GM19351 (cell line): ENCODE results near the gene C2.

Experiments
- ATAC-seq: cut with Tn5 transposase; IDR thresholded peaks from one replicate; pipeline ENCODE4 v1.9.1; 2021; ENCODE audit warnings: mild to moderate bottlenecking, moderate library complexity; ENCODE audit not compliant: unreplicated experiment

Gene C2

DNA sequence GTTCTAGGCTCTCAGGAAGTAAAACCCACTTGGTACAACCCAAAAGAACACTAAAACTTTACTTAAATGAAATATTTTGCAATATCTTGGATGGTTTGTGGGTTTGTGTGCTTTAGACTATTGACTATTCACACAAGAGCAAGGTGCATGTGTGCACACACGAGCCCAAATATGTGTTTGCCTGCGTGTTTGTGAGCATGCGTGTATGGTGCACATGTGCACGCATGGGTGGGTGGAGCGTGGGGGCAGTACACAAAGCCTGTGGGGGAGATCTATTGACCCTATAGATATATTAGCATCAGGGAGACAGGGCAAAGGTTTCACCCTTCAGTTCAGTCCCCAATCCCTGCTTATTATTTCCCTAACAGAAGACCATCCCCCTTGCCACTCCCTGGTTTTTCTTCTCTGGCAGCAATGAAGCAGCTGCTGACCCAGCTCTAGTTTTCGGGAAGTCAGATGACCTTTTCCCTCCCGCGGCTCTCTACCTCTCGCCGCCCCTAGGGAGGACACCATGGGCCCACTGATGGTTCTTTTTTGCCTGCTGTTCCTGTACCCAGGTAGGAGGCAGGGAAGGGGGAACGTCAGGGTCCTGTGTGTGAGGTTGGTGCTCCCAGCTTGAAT lies at the start of gene C2:
C2 (plus strand) TSS at position 476 of the 621 bp plus-strand sequence; CDS start at position 512, 36 bp downstream.
- ATAC-seq = no peak

DNA sequence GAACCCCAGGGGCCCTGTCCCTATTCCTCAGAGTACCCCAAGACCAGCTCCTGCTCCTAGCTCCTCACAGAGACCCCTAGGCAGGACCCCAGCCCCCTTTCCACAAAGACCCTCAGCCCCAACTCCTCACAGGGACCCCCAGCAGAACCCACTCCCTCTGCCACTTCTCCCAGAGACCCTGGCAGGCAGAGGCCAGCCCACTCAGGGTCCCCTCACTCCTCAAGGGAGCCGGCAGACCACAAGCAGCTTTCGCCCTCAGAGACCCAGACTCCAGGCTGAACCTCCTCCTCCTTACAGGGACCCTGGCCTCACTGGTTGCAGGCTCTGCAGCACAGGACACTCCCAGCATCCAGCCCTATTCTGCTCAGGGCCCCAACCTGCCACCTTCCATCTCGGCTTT lies 49.3 kb upstream of the C2 start:
- no peak for ATAC-seq

DNA sequence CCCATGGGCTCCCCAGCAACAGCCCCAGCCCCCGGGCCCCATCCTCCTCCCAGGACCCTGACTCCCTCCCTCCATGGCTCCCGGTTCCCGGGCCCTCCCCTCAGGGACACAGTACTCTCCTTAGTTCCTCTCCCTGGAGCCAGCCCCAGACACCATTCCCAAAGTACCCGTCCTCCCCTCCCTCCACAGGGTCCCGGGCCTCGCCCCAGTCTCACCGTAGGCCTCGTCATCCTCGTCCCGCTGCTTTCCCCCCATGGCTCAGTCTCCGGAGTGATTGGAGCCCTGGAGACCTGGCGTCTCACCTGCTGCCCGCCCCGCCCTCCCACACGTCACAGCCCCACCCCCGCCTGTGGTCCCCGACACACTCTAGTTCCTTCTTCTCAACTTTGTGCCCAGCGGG lies 48.8 kb upstream of the C2 start, which contains the start of gene SLC44A4:
SLC44A4 (minus strand) TSS at position 272 of the 400 bp plus-strand sequence; CDS start at position 255, 17 bp downstream.
- ATAC-seq = no peak

DNA sequence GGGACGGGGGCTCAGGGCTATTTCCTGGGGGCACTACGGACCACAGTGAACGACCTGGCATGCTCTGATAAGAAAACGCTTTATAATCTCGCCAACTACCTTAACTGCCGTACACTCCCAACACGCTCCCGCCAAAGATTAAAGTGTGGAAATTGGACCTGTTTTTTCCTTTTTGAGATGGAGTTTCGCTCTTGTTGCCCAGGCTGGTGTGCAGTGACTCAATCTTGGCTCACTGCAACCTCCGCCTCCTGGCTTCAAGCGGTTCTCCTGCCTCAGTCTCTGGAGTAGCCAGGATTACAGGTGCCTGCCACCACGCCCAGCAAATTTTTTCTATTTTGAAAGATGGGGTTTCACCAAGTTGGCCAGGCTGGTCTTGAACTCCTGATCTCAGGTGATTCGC lies 48.4 kb upstream of the C2 start:
- no peak for ATAC-seq

DNA sequence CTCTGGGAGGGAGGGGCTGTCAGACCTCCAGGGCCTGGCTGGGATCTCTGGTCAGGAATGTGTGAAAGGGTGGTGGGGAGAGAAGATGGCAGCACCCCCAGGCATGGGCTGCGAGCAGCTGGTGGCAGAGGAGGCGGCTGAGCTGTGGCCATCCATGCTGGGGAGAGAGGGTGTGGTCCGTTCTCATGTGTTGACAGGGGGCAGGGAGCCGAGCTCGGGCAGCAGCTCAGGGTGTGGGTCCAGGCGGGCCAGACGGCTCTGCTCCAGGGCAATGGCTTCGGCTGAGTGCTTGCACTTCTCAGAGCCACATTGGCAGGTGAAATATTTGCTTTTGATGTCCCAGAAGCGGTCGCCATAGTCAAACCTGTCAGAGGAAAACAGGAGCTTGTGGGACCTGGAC lies 47.6 kb upstream of the C2 start:
- no peak for ATAC-seq

DNA sequence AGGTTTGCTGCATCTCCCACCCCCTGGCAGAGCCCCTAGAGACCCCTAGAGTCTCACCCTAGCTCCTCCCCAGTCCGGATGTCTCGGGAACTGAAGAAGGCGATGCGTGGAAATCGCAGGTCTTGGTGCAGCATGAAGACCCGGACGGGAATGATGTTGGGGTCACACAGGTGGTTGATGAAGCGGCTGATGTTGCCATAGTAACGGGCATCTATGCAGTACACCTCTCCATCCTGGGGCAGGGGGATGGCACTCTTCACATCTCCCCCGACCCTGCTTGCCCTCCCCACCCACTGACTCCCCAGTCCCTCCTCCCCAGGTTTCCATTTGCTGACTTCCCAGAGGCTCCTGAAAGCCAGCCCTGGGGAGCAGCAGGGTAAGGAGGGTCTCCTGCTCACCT lies 46.9 kb upstream of the C2 start:
- no peak for ATAC-seq

DNA sequence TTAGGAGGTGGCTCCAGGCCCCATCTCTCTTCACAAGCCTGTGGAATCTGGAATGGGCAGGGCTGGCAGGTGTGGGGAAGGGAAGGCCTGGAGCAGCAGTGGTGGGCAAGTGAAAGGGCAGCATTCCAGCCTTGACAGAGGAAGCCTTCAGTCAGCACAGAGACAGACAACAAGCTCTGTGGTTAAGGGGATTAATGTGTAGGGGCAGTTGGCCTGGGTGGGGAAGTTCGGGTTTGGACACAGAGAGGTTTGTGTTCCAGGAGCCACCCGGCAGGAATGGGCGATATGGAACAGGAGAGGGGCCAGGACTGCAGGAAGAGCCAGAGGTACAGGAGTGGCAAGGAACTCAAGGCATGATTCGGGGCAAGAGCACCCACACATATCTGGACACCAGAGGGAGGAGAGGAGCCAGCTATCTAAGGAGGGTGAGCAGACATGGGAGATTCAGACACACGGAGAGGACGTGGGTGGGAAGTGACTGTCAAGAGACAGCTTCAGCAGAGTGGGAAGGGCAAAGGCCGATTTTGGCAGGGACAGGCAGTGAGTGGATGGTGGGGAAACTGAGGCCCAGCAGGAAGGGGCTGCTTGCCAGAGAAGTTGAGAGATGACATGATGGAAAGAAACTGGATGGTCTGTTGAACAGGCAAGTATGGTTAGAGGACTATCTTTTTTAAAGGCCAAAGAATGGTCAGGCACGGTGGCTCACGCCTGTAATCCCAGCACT lies 46.2 kb upstream of the C2 start:
- no peak for ATAC-seq

DNA sequence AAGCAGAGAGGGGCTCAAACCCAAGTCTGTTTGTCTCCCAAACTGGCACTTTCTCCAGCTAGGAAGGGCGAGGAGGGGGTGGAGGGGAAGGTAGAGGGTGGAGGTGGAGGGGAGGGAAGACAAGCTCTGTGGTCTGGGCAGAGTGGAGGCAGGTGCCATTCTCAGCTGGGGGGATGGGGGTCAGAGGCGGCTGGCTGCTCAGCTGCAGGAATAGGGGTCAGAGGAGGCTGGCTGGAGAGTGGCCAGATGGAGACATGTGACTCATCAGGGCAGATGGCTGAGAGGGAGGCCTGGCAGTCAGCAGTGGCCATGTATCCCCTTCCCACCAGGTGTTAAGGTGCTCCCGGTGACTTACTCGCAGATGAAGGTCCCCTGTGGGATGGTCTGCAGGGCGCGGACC lies 45.2 kb upstream of the C2 start:
- ATAC-seq = no peak

DNA sequence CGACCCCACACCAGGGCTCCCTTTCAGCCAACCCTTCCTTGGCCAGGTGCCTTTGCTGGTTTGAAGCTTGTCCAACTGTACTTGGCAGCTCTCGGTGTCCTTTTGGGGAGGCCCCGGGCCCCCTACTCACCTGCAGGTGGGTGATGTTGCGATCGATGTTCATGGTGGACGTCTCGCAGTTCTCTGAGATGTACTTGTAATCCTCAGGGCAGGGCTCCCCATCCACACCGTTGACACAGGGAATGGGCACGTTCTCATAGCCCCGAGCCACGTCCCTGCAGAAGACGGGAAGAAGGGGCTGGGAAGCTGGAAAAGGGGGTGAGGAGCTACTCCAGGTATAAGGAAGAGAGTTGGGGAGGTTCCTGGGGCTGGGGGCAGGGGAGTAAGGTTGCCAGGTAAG lies 43.8 kb upstream of the C2 start:
- ATAC-seq = no peak

DNA sequence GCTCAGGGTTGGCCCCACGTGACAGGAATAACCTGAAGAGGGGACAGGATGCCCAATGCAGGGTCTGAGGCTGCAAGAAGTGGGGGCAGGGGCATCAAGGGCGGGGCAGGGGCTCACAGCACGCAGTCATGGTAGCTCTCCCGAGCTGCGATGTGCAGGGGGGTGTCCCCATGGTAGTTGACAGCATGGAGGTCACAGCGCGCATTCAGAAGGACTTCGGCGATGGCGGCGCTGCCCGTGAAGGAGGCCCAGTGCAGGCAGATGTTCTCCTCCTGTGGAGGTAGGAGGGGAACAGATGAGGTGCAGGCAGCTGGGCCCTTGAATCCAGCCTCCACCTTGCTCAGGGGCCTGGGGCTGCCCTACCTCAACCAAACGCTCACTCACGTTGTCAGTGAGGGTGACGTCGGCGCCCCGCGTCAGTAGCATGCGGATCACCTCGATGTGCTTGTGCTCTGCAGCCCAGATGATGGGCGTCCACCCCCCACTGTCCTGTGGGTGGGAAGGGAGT lies 42.9 kb upstream of the C2 start:
- ATAC-seq = no peak

DNA sequence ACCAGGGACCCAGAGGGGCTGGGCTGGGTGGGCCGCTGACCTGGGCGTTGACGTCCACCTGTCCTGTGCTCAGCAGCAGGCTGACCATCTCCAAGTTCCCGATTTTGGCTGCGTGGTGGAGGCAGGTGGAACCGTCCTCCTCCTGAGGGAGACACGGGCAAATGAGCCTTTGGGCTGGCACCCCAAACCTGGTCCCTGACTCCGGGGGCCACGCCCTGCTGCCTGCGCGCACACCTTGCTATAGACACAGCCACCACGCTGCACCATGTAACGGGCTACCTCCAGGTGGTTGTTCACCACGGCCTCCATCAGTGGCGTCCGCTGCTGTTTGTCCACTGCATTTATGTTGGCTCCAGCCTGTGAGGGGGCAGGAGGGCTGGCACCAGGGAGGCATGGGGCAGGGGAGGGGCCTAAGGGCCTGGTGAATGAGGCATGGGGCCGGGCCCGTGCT lies 41.0 kb upstream of the C2 start:
- no peak for ATAC-seq

DNA sequence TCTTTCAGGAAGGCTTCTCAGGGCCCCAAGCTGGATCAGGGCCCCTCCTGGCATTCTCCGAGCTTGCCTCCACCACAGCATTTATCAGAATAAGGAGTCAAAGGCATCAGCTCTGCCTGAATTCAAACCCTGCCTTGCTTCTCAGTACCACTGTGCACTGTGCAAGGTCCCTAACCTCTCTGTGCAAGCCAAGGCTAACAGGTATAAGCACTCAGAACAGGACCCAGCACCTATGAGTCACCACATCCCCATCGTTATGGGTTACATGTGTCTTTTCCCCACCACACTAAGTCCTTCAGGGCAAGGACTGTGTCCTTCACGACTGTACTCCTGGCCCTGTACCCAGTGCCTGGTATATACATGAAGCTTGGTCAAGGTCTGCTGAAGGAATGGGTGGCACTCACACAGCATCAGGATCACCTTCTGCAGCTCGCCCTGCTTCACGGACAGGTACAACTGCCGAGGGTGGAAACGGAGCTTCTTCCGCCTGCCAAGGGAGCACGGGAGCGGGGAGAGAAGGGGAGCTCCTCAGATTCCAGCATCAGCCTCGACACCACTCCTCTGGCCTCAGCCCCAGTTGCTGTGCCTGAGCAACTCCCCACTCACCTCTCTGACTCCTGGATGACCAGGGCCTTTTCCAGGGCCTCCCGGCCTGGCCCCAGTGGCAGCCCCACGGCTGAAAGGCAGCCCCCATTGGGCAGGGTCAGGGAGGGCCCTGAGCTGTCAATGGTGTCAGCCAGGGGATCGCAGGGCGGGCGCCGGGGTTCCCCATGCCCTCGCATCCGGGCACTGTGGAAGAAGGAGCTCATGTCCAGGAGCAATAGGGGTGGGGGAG lies 40.1 kb upstream of the C2 start:
- no peak for ATAC-seq

DNA sequence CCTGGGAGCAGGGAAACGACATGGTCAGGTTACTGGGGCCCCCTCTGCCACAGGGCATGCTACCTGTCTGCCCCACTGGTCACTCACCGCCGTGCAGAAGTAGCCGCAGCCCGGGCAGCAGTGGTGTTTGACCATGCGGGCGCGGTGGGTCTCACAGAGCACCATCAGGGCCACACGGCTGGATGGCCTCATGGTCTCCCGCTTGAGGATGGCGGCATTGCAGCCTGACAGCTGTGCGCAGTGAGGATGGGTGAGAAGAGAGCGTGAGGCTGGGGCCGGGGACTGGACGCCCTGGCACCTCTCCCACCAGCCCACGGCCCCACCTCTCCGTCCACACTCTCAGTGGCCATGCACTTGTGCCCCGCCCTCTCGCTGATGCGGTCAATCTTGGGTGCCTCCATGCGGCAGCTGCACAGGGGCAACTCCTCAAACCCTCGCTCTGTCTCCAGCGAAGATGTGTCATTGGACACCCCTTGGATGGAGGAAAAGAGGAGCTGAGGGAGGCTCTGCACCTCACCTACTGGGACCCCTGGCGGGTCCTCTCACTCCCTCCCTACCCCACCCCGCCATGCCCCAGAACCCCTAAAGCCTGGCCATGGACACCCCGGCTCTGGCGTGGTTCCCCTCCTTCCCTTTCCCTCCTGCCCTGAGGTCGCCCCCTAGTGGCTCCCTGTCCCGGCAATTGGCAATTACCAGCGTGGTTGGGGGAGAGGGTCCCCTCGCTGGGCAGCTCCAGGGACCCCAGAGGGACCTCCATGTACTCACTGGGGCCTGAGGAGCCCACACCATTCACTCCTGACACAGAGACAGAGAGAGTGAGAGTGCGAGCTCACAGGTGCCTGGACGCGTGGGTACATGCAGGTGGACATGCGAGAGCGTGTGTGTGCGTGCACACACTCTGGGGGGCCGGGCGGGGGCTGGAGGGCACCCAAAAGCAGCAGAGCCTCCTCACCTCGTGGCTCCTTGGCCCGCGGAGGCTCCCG lies 39.0 kb upstream of the C2 start:
- ATAC-seq = no peak

DNA sequence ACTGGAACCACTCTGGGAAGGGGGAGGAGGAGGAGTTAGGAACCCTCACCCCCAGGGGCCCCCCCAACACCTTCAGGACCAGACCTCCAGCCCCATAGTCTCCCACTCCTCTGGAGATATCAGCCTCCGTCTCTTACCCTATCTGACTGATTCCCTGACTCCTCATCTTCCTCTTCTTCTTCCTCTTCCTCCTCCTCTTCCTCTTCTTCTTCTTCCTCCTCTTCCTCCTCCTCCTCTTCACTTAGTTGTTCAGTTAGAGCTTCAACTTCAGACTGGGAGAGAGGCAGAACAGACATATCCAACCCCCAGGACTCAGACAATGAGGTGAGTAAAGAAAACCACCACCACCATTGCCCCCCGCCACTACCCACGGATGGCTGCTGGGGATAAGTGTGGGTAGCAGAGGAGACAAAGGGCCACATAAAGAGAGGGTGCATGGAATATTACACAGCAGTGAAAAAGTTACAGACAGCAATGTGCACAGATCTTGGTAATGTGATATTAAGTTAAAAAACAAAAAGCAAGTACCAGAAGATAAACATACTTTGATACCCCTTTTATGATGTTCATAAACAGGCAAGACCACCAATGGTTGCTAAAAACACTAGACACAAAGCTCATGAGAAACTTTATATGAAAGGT lies 38.1 kb upstream of the C2 start:
- ATAC-seq = no peak

DNA sequence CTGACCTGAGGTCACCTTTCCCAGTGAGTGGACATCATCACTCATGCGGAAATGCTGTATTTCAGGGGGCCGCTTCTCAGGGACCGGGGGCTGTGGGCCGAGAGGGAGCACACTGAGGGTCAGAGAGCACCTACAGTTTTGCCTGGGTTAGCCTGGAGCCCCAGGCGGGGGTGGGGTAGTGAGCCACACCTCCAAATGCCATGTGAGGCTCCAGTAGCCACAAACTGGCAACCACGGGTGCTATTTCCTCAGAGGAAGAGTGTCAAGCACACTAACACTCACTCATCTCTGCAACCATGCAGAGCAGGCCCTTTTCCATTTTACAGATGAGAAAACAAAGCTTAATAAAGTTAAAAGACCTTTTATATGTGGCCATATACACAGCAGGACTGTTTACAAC lies 34.7 kb upstream of the C2 start:
- ATAC-seq = no peak

DNA sequence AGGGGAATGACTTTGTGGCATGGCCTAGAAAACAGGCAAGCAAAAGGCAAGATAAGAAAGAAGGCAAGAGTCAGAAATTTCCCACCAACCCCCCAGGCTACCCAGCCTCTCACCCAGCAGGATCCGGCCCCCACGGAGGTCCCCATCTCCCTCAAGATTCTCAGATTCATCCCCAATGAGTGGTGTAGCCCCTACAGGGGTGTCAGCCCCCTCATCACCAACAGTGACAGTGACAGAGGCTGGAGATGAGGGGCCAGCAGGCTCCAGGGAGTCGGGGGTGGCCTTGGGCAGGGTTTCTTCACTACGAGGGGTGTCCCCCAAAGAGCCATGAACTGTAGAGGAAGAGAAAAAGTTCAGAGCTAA lies 31.0 kb upstream of the C2 start:
- ATAC-seq = no peak

DNA sequence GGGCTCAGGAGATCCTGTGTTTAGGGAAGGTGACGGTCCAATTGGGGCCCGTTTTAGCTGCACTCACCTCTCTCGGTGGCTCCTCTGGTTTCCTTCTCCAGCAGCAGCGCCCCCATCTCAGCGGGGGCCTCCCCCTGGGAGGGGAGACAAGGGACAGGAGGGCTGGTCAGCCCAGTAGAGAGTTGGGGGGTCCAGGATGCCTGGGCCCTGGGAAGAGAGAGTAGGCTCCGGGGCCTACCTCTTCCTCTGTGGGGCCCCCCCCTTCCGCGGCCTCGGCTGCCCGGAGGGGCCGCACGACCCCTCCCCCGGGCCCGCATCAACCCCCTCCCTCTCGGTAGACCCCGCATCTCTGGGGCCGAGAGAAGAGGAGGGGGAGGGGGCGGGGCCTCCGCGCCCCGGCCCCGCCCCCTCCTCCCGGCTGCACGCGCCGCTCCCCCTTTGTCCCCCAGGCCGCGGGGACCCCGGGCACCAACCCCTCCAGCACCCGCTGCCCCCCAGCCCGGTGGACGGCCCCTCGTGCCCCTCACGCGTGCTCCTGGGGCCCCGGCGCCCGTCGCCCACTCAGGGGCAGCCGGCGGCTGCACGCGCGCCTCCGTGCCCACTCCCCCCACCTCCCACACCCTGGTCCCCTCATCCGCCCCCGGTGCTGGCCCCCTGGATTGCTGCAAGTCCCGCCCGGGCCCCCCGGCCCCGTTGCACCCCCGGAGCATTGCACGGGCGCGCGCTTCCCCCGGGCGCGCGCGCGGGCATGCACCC lies 30.5 kb upstream of the C2 start:
- no peak for ATAC-seq

DNA sequence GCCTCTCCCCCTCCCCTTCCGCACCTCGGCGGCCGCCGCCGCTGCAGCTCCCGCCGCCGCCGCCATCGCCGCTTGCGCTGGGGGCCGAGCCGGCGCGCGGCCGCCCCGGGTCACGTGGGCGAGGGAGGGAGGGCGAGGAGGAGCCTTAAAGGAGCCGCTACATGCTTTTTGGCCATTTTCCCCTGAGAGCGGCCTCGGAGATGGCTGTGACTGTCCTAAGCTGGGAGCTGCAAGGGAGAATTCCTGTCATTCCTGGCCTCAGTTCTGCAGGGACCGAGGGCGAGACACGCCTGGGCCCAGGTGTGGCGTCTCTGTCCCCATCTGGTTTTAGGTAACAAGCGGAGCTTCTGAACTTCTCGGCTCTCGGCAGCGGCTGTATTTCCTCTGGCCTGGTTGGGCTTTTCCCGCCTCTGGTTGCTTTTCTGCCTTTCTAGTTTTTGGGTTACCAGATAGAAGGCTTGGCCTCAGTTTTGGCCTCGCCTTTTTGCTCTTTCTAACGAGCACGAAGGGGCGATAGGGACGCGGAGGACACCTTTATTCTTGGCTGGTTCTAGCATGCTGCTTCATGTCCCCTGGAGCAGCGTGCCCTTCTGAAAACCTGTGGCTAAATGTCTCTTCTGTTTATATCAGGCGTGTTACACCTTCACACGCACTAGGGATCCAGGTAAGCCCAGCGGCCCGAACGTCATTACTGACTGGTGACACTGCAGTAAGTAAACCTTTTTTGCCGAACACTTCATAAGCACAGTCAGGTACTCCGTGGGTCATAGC lies 29.7 kb upstream of the C2 start, which contains the start of gene EHMT2:
EHMT2 (minus strand) TSS at position 87 of the 771 bp plus-strand sequence; CDS start at position 66, 21 bp downstream.
- peak; percentile 57 for ATAC-seq
